Peyer's patch (tissue), 4 donors: ENCODE data around the gene GULP1.

Experiments used
- POLR2A ChIP-seq, 2 donors: fragments of 450-650 bp; IDR thresholded peaks; one replicate each; pipeline ENCODE4 v1.5.1; 2017; ENCODE audit warnings: antibody characterized with exemption in 2 of 2, mild to moderate bottlenecking in 2 of 2, moderate library complexity in 2 of 2
- TF ChIP-seq, protein P1 (sequence below), 6 experiments: fragments of 450-650 bp in 4 of 6; fragments of 200-600 bp in 2 of 6; sonication (generic) in 1 of 6; IDR thresholded peaks; one replicate each; pipeline ENCODE4 v1.5.1; 2017 to 2019; ENCODE audit warnings: antibody characterized with exemption in 6 of 6, mild to moderate bottlenecking in 3 of 6, moderate library complexity in 1 of 6

DNA sequence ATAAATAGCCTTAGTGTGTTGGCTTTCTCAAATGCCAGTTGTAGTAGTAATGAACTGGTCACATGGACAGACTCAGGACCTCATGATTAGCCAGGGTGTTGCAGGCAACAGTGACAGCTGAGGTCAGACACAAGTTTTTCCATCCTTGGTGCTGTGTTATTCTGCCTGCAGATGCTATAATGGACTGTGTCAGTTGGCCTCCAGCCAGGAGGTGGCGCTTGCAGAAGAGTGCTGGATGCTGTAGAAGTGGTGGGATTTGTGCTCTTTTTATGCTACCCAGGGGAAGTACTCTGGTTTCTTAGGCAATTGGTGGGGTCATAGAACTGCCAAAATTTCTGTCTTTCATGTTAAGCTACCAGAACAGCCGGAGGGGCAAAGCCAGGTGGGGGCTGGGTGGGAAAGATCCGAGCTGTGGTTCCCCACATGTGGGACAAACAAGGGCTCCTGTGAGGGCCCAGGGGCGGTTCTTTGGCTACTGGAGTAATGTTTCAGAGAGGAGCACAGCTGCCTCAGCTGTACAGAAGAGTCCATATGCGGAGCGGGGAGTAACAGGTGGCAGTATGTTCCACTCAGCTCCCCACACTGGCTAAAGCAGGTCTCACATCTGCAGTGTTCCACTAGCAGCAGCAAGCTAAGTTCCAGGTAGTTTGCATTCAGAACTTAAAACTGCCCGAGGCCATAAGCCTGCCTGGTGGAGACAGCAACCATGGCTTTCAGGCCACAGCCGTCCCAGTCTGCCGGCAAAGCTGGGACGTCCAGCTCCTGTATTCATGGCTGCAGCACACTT, 104.4 kb downstream of the GULP1 start:
- TF ChIP-seq, protein P1, sequence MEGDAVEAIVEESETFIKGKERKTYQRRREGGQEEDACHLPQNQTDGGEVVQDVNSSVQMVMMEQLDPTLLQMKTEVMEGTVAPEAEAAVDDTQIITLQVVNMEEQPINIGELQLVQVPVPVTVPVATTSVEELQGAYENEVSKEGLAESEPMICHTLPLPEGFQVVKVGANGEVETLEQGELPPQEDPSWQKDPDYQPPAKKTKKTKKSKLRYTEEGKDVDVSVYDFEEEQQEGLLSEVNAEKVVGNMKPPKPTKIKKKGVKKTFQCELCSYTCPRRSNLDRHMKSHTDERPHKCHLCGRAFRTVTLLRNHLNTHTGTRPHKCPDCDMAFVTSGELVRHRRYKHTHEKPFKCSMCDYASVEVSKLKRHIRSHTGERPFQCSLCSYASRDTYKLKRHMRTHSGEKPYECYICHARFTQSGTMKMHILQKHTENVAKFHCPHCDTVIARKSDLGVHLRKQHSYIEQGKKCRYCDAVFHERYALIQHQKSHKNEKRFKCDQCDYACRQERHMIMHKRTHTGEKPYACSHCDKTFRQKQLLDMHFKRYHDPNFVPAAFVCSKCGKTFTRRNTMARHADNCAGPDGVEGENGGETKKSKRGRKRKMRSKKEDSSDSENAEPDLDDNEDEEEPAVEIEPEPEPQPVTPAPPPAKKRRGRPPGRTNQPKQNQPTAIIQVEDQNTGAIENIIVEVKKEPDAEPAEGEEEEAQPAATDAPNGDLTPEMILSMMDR (IDR thresholded peaks at IDR 0.05): no peak
- no peak for TF ChIP-seq POLR2A (IDR thresholded peaks at IDR 0.05)
